Endometrium (tissue), 2 donors: ENCODE measurements around the gene ZNF546.
"Not testable (repeated sequence)": the region's sequence is repeated elsewhere in the genome, so short reads cannot be mapped to it uniquely, and the experiment has no call there.

Experiments
- FAIRE-seq: peaks from 2 replicates; lab custom pipeline; 2012; peaks lifted over from hg19 to GRCh38; lab: Jason Lieb, UNC
- donor health status: control.
- donor health status: control.

ZNF546 gene

DNA sequence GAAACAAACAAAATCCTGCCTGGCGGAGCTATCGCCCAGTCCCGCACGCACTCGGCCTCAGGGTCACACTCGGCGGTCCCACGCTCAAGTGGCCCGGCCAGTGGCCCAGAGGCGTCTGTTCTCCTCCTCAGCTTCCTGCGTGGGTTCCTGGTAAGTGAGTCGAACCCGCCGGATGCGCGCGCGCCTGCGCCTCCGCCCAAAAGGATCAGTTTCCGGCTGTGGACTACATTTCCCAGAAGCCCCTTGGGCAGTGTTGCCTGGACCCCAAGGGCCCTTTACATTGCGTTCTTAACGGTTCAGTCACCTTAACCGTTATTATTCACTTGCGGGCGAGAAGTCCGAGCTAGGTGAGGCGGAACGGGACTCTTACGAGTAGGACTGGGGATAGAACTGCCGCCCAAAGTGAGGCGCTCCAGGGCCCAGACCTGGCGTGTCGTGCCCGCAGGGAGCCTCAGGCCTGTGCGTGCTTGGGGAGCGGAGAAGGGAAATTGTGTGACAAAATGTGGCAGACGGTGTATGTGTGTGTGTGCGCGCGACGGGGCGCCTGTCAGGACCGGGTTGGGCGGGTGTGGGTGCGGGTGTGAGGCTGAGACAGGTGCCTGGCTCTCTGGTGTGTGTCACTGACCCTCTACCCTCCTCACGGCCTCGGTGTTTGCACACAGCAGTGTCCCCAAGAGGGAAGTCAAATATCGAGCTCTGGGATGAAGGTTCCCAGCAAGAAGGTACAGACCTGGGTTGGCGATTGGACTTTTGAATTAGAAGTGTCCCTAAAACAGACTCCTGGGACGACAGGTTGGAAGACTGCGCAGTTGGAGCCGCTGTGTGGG lies at the start of gene ZNF546:
ZNF546 (plus strand) TSS at position 250 of the 827 bp plus-strand sequence. CDS start 1,267 bp downstream, outside the sequence.
- FAIRE-seq = no peak

DNA sequence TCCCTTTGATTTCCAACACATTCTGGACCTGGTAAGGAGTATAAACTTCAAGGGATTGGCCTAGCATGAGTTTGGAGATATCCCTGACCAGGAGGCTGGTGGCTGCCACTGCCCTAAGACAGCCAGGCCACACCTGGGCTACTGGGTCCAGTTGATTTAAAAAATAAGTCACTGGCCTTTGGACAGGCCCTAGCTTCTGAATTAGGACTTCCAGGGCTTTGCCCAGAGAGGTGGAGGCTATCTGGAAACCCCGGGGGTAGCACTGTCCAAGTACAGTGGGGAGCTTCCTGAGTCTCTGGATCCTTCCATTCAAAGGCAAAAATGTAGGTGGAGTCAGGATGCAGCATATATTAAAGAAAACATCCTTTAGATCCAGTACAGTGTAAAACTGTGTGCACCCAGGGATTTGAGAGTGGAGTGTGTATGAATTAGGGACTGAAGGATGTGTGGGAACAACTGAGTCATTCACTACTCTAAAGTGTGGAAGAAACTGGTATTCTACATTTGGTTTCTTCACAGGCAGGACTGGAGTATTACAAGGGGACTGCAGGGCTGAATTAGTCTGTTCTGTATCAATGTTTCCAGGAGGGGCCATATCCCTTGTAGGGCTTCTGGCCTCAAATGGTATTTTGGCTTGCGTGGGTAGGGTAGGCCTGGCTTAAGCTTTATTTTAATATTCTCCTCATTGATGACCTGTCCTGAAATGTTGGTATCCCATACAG lies 47.7 kb upstream of the ZNF546 start:
- FAIRE-seq = no peak

DNA sequence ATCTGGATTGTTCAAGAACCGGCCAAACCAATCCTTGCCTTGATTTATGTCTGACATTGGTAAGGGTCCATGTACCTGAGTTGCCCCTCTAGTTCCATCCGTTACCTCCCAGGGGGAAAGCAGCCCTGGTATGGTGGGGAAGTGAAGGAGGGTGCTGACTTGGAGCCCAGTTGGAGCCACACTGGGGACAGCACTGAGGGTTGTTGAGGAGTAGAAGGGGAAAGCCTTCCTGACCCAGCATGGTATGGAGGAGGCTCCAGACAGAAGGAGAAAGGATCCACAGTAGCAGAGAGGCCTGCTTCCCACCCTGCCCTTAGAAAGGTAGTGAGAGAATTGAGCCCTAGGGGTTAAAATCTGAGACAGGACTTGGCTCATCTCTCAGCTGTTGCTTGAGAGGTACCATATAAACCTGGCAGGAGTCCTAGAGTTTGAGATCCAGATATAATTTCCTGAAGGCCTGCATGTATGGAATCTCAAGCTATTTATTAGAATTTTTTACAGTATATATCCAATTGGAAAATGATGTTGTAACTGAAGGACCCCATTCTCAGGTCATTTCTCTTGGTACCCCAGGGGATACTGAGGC lies 45.7 kb upstream of the ZNF546 start:
- no peak for FAIRE-seq

DNA sequence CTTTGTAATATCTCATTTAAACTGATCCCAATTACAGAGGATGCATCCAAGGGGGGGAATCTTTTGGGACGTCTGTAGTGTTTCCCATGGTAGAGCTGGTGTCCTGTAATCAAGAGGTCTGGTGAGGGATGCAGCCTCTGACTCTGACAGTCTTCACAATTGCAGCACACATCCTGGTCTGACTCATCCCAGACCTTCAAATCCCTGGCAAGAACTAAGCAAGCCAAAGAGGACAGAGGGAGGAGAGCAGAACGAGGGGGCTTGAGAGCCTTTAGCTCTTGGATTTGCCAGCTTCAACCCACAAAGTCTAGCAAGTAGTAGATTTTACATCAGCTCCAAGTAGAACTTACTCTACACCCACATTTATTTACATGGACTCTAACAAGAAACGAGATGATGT lies 45.2 kb upstream of the ZNF546 start:
- no peak for FAIRE-seq

DNA sequence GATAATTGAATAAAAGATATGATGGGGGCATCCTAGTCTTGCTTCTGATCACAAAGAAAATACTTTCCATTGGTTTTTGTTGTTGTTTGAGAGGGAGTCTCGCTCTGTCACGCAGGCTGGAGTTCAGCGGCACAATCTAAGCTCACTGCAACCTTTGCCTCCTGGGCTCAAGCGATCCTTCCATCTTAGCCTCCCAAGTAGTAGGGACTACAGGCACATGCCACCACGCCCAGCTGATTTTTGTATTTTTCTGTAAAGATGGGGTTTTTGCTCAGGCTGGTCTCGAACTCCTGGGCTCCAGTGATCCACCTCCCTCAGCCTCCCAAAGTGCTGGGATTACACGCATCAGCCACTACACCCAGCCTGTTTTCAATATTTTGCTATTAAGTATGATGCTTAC lies 42.9 kb upstream of the ZNF546 start:
- FAIRE-seq = no peak

DNA sequence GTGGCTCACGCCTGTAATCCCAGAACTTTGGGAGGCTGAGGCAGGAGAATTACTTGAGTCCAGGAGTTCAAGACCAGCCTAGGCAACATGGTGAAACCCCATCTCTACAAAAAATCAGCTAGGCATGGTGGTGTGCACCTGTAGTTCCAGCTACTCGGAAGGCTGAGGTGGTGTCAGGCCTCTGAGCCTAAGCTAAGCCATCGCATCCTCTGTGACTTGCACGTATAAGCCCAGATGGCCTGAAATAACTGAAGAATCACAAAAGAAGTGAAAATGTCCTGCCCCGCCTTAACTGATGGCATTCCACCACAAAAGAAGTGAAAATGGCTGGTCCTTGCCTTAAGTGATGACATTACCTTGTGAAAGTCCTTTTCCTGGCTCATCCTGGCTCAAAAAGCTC lies 39.0 kb upstream of the ZNF546 start:
- not testable (repeated sequence) for FAIRE-seq

DNA sequence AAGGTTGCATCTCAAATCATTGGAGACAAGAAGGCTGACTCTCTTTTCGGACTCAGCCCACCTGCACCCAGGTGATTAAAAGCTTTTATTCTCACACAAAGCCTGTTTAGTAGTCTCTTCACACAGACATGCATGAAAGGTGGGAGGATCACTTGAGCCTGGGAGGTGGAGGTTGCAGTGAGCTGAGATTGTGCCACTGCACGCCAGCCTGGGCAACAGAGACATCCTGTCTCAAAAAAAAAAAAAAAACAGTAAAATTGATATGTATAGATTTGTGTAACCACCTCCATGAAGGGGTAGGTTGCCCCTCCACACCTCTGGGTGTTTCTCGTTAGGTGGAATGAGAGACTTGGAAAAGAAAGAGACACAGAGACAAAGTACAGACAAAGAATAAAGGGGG lies 37.9 kb upstream of the ZNF546 start:
- FAIRE-seq = not testable (repeated sequence)

DNA sequence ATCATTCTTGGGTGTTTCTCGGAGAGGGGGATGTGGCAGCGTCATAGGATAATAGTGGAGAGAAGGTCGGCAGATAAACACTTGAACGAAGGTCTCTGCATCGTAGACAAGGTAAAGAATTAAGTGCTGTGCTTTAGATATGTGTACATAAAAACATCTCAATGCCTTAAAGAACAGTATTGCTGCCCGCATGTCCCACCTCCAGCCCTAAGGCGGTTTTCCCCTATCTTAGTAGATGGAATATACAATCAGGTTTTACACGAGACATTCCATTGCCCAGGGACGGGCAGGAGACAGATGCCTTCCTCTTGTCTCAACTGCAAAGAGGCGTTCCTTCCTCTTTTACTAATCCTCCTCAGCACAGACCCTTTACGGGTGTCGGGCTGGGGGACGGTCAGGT lies 37.5 kb upstream of the ZNF546 start:
- not testable (repeated sequence) for FAIRE-seq

DNA sequence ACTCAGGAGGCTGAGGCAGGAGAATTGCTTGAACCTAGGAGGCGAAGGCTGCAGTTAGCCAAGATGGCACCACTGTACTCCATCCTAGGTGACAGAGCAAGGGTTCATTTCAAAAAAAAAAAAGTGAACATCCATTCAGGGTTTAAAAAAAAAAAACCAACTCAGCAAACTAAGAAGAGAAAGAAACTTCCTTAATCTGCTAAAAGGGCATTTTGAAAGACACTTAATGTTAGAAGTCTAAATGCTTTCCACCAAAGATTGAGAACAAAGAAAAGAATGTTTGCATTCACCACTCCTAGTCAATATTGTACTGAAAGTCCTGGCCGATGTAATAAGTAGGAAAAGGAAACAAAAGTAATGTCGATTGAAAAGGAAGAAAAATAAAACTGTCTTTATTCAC lies 33.0 kb upstream of the ZNF546 start:
- FAIRE-seq = no peak

DNA sequence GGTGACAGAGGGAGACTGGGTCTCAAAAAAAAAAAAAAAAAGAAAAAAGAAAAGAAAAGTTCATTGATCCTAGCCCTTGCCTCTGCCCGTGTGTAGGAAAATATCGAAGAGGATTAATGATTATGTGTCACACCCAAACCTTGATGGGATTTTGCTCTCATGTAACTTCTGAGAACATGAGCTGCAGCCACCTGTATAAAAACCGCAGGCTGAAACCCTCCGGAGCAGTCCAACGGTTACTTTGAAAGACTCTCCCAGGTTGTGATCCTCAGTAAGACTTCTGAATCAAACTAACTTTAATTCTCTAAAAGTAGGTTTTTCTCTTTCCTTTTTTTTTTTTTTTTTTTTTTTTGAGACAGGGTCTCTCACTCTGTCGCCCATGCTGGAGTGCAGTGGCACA lies 30.2 kb upstream of the ZNF546 start:
- FAIRE-seq = no peak

DNA sequence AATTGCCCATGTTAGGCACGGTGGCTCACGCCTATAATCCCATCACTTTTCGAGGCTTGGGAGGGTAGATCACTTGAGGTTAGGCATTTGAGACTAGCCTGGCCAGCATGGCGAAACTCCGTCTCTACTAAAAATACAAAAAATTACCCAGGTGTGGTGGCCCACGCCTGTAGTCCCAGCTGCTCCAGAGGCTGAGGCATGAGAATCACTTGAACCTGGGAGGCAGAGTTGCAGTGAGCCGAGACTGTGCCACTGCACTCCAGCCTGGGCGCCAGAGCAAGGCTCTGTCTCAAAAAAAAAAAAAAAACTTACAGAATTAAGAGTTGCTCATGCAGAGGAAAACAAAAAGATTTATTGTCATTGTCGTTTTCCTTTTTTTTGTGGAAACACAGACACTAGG lies 29.3 kb upstream of the ZNF546 start:
- FAIRE-seq = no peak

DNA sequence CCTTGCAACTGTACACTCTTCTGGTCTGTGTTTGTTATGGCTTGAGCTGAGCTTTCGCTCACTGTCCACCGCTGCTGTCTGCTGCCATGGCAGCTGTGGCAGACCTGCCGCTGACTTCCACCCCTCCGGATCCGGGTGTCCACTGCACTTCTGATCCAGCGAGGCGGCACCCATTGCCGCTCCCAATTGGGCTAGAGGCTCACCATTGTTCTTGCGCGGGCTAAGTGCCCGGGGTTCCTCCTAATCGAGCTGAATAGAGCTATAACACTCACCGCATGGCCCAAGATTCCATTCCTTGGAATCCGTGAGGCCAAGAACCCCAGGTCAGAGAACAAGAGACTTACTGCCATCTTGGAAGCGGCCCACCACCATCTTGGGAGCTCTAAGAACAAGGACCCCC lies 28.1 kb upstream of the ZNF546 start:
- no peak for FAIRE-seq

DNA sequence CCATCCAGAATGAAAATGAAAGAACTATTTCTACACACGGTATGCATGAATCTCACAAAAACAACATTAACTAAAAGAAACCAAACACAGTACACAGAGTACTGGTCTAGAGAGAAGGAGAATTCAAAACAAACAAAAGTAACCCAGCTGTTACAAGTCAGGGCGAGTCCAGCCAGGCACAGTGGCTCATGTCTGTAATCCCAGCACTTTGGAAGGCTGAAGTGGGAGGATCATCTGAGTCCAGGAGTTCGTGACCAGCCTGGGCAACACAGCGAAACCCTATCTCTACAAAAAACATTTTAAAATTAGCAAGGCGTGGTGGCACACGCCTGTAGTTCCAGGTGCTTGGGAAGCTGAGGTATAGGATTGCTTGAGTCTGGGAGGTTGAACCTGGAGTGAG lies 27.6 kb upstream of the ZNF546 start:
- no peak for FAIRE-seq

DNA sequence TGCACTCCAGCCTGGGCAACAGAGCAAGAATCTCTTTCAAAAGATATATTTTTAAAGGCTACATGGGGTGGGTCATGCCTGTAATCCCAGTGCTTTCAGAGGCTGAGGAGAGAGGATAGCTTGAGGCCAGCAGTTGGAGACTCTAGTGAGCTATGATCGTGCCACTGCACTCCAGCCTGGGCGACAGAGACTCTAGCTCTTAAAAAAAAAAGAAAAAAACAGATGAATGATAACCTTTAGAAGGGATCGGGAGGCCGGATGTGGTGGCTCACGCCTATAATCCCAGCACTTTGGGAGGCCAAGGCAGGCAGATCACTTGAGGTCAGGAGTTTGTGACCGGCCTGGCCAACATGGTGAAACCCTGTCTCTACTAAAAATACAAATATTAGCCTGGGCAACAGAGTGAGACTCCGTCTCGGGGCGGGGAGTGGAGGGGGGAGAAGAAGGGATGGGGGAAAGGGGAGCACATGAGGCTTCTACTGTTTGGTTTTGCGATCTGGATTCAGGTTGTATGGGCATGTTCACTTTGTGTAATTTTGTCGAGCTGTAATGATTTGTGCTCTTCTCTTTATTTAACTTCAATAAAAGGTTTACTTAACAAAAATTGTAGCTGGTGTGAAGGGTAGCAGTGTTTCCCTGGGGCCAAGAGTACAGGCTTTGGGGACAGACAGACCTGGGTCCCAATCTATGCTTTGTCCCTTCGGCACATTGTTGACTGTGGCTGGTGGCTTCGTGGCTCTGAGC lies 27.0 kb upstream of the ZNF546 start:
- no peak for FAIRE-seq

DNA sequence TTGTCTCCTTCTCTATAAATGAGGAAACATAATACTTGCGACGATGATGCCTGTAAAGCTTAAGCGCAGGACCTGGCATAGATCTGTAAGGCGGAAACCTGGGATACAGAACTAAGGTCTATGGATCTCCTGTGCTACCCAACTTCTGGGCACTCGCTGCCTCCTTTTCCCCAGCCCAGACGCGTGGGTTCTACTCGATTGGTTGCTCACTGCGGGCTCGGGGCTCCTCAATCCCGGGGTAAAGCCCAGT lies 26.5 kb upstream of the ZNF546 start:
- no peak for FAIRE-seq

DNA sequence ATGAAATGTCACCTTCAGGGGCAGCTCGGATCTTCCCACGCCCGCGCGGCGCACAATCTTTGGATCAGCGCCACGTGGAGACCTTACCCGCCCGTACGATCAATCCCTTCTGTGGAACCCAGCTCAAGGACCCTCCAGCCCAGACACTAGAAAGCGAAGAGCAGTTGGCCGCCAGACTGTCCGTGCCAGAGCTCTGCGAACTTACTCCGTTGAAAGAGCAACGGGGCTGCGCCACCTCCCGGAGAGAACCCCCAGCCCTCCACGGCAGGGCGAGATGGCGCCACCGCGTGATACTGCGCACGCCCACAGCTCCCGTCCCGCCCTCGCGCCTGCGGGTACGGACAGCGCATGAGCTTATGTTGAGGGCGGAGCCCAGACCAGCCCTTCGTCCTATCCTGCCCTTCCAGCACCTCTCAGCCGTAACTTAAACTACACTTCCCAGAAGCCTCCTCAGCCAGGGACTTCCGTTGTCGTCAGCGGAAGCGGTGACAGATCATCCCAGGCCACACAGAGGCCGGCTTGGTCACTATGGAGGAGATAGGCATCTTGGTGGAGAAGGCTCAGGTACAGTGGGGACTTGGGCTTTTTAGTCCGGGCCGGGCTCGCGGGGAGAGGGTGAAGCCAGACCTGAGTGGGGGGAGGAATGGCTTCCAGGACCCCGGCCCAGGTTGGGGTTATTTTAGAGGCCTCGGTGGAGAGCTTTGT lies 26.0 kb upstream of the ZNF546 start, which contains the start of gene PSMC4:
PSMC4 (plus strand) TSS at position 491 of the 705 bp plus-strand sequence; CDS start at position 529, 38 bp downstream.
- FAIRE-seq = peak; percentile 98

DNA sequence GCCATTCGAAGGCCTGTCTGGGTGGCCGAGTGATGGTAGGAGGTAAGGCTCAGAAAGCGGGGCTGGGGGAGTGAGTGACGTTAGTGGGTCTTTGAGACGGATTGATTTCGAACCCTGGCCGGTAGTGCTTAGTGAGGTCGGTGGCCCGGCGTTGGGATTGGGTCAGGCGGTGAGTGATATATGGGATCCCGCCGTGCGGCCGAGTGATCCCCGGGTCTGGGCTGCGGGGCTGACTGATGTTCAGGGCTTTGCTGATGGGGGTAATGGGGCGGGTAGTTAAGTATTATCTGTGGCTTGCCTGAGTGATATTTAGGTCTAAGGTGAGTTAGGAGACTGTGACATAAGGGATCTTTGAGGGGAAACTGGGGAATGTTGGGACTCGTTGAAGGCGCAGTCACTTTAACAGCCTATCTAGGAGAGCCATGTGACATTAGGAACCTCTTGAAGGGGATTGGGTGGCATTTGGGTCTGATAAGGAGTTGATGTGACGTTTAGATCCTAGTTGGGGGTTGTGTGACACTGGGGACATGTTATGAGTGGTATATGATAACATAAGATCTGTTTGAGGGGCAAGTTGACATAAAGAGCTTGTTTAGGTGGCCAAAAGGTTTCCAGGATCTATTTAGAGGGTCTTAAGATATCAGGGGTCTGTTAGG lies 25.4 kb upstream of the ZNF546 start:
- FAIRE-seq = no peak

DNA sequence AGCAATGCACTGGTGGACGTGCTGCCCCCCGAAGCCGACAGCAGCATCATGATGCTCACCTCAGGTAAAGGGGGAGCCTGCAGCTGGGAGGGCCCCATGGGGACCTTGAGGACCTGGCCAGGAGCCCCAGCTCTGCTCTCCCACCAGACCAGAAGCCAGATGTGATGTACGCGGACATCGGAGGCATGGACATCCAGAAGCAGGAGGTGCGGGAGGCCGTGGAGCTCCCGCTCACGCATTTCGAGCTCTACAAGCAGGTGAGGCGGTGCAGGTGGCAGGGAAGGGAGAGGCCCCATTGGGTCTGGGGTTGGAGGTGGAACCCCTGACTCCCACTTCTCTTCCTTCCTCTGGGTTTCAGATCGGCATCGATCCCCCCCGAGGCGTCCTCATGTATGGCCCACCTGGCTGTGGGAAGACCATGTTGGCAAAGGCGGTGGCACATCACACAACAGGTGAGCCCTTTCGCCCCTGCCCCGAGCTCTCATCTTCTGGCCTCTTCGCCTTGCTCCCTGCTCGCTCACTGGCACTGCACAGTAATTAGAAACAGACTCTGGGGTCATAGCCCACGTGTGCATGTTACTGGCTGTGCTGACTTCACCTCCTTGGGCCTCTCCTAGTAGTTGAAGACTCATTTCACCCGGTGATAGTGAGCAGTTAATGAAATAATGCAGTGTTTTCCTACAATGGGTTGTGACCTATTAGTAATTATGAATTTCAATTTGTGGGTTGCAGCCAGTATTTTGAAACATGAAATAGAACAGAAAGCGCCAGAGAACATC lies 22.3 kb upstream of the ZNF546 start:
- FAIRE-seq = no peak

DNA sequence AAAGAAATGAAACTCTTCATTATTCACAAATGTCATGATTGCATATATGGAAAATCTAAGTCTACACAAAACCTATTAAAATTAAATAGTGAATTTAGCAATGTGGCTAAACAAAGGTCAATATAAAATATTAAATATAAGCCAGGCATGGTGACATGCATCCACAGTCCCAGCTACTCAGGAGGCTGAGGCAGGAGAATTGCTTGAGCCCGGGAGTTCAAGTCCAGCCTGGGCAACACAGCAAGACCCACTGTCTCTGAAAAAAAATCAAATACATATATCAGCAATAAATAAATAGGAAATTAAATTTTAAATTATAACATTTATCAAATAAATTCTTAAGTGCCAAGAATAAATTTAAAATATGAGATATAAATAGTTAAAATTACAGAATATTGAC lies 14.0 kb upstream of the ZNF546 start:
- FAIRE-seq = no peak

DNA sequence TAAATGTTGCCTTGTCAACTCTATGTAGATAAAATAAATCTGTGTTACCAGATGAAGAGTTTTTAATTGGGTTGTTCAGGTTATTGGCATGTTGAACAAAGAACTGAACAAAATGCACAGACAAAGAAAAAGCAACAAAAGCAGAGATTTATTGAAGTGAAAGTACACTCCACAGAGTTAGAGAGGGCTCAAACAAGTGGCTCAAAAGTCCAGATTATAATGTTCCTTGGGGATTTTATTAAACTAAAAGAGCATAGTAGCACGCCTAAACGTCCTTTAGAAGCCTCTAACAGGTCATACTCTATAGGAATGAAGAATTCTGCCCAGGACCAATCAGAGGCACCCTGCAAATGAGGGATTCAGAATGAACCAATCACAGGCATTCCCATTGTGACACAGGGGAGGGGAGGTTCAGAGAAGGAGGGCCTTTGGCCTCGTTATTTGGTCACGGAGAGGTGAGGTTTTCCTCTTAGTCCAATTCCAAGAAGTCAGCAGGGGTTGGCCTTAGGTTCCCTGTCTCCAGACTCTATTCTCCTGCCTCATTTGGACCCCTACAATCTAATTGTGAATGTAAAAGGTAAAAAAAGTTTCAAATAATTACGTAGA lies 13.1 kb upstream of the ZNF546 start:
- FAIRE-seq = no peak
